ENCODE measurements around the gene DHX8.

- TF ChIP-seq POLR2A (IDR thresholded peaks at IDR 0.05) (no peak), CTCF (IDR thresholded peaks at IDR 0.05) (no peak)
Measured at GRCh38 chr17:43461185-43461584, 22.6 kb upstream of the DHX8 start.

All from thyroid gland (tissue), 4 donors.